PFSK-1 (cell line): ENCODE data around the gene CADM2.

Experiments
- FOXP2 ChIP-seq: optimal IDR thresholded peaks from 2 replicates; pipeline ENCODE3; 2011; ENCODE audit warnings: borderline replicate concordance, control low read depth, inconsistent platforms; ENCODE audit not compliant: insufficient read depth; ENCODE audit errors: extremely low read length, extremely low read depth
- POLR2AphosphoS5 ChIP-seq: IDR thresholded peaks from 2 replicates; pipeline ENCODE4 v1.6.1; 2012; ENCODE audit warnings: low read depth, mild to moderate bottlenecking, control low read depth, low read length, moderate library complexity
- REST ChIP-seq, 2 experiments: IDR thresholded peaks; 2 replicates each; pipeline versions ENCODE4 v1.6.1 to v1.8.0; 2011 to 2012; ENCODE audit warnings: low read depth in 2 of 2, low read length in 2 of 2, control low read depth in 1 of 2, inconsistent platforms in 1 of 2, mild to moderate bottlenecking in 1 of 2, moderate library complexity in 1 of 2; ENCODE audit not compliant: insufficient read depth in 1 of 2
- SIN3A ChIP-seq: IDR thresholded peaks from 2 replicates; pipeline ENCODE4 v1.6.1; 2012; ENCODE audit warnings: mild to moderate bottlenecking, low read length, moderate library complexity, borderline replicate concordance; ENCODE audit not compliant: insufficient read depth
- TAF1 ChIP-seq: IDR thresholded peaks from 2 replicates; pipeline ENCODE4 v1.6.1; 2012; ENCODE audit warnings: low read length, control low read depth, borderline replicate concordance; ENCODE audit not compliant: insufficient read depth

CADM2 gene

DNA sequence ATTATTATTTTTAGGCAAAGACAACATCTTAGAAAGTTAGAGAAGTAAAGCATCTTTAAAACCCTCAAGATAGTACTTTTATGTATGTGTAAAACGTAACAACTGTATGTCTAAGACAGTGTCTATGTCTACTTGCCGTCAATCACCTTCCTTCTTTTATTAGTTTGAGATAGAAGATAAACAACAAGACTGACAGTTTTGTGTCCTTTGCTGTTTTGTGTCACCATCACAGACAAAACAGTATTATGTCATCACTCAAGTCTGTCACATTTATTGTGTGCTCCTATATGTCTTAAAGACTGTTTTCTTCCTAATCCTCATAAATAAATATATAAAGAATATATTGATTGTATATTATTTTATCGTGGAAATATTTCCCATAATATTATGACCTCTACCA, 908.3 kb downstream of the CADM2 start:
- no peak for TF ChIP-seq SIN3A
- no peak for TF ChIP-seq POLR2AphosphoS5
- no peak for TF ChIP-seq TAF1
- no peak for TF ChIP-seq FOXP2
- no peak for TF ChIP-seq REST (IDR thresholded peaks at IDR 0.05; ENCODE audit: insufficient read depth in 1 of 2, low read depth in 2 of 2, low read length in 2 of 2)

DNA sequence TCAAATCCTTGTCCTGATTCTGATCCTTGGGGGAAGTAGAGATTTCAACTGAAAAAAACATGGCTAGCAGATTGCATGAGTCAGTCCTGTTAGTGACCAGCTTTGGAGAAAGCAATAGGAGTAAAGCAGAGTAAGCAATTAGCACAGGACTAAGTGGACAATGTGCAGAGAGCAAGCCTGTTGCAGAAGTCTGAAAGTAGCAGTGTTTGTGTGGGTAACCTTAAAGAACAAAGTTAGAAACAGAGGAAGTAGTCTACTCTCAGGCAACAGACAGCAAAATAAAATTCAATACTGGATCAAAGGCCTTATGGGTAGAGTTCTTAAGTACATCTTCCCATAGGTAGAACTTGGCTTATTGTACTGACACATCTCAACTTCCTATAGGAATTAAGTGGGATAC, 916.8 kb downstream of the CADM2 start:
- no peak for TF ChIP-seq REST (IDR thresholded peaks at IDR 0.05; ENCODE audit: insufficient read depth in 1 of 2, low read depth in 2 of 2, low read length in 2 of 2)
- TF ChIP-seq TAF1, result no peak
- no peak for TF ChIP-seq POLR2AphosphoS5
- TF ChIP-seq SIN3A, result no peak
- TF ChIP-seq FOXP2, result no peak

DNA sequence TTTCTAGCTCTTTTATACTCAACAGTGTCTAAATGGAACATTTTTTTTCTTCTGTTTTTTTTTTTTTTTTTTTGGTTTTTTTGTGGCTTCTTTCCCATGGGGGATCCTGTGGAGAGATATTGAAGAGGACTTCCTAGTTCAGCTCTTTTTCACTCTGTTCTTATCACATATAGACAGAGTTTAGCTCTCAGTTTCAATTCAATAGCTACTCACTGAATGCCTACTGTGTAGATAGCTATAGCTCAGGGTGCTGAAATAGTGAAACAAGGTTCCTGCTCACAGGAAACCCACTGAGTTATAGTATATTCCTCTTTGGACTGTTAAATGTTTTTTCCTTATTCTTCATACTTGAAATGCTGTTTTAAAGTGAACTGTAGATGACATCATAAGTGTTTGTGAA, 918.8 kb downstream of the CADM2 start:
- no peak for TF ChIP-seq REST (IDR thresholded peaks at IDR 0.05; ENCODE audit: insufficient read depth in 1 of 2, low read depth in 2 of 2, low read length in 2 of 2)
- TF ChIP-seq POLR2AphosphoS5, result no peak

GRCh38 chr3:85881833-85882393, 923.1 kb downstream of the CADM2 start:
- TF ChIP-seq POLR2AphosphoS5 (no peak), FOXP2 (no peak), REST (IDR thresholded peaks at IDR 0.05; ENCODE audit: insufficient read depth in 1 of 2, low read depth in 2 of 2, low read length in 2 of 2) (no peak), SIN3A (no peak), TAF1 (no peak)

GRCh38 chr3:85890043-85890555, 931.3 kb downstream of the CADM2 start:
- TF ChIP-seq TAF1, result no peak
- no peak for TF ChIP-seq FOXP2
- TF ChIP-seq SIN3A, result no peak
- no peak for TF ChIP-seq REST (IDR thresholded peaks at IDR 0.05; ENCODE audit: insufficient read depth in 1 of 2, low read depth in 2 of 2, low read length in 2 of 2)
- TF ChIP-seq POLR2AphosphoS5, result no peak
